ENCODE data around the gene PPP1R13B. TPM values are rescaled to one million over a fixed set of nuclear protein-coding genes. Genes with fewer than 3 reads are reported as not detected.

PPP1R13B gene
- total and polyA plus RNA-seq, 12 donors: 21.6 to 124 (median 75.5) TPM

- DNase-seq (no peak), ATAC-seq (no peak)
- no peak for TF ChIP-seq CTCF (IDR thresholded peaks at IDR 0.05)
- Histone ChIP-seq H3K4me3 (no peak overlapping the region), H3K27me3 (no peaks in the 10 kb centered on the region), H3K27ac (peak overlapping the region in 9 of 10 donors; percentile 65 to 87 (median 82)), H3K36me3 (no peaks in the 10 kb centered on the region), H3K4me1 (peaks cover 5 to 45% (median 20%) of the 10 kb centered on the region in 9 donors), H3K9me3 (no peaks in the 10 kb centered on the region)
- intact Hi-C loops (cut with DNase I): no loop called here
- WGBS, 2 donors: 93 to 94% methylated on average over 10 of the region's 10 CpGs
Observed at GRCh38 chr14:103867020-103867419, 19.6 kb upstream of the PPP1R13B start.

GRCh38 chr14:103863245-103863644 lies 15.9 kb upstream of the PPP1R13B start:
- Histone ChIP-seq H3K9me3 (no peaks in the 10 kb centered on the region), H3K36me3 (no peaks in the 10 kb centered on the region), H3K4me3 (no peak overlapping the region), H3K27me3 (no peaks in the 10 kb centered on the region), H3K27ac (peak overlapping the region in 4 of 10 donors; percentile 16 to 68 (median 40)), H3K4me1 (peaks cover 0 to 44% (median 11%) of the 10 kb centered on the region in 9 donors)
- no peak for TF ChIP-seq CTCF (IDR thresholded peaks at IDR 0.05)
- DNase-seq (no peak), ATAC-seq (no peak)
- WGBS, 2 donors: 81 to 87% methylated on average over 6 of the region's 6 CpGs
- intact Hi-C loops (cut with DNase I): no loop called here

GRCh38 chr14:103862393-103862782 lies 15.0 kb upstream of the PPP1R13B start:
- Histone ChIP-seq H3K27me3 (no peaks in the 10 kb centered on the region), H3K4me3 (no peak overlapping the region), H3K27ac (peak overlapping the region in 6 of 10 donors; percentile 8 to 76 (median 64)), H3K36me3 (no peaks in the 10 kb centered on the region), H3K9me3 (no peaks in the 10 kb centered on the region), H3K4me1 (peaks cover 0 to 37% (median 11%) of the 10 kb centered on the region in 9 donors)
- intact Hi-C loops (cut with DNase I): no loop called here
- WGBS, 2 donors: 88 to 90% methylated on average over 7 of the region's 7 CpGs
- no peak for TF ChIP-seq CTCF (IDR thresholded peaks at IDR 0.05)
- DNase-seq: no peak
- no peak for ATAC-seq

- H3K4me1 ChIP-seq: peaks cover 0 to 32% (median 11%) of the 10 kb centered on the region in 9 donors
- no peaks in the 10 kb centered on the region for H3K36me3 ChIP-seq
- peak overlapping the region in 9 of 10 donors; percentile 39 to 76 (median 61) for H3K27ac ChIP-seq
- ATAC-seq (peak; percentile 54 to 95 (median 76)), DNase-seq (peak in 1 of 2 donors; percentile 57)
- H3K27me3 ChIP-seq: no peaks in the 10 kb centered on the region
- intact Hi-C loops (cut with DNase I): no loop called here
- no peak for TF ChIP-seq CTCF (IDR thresholded peaks at IDR 0.05)
- H3K4me3 ChIP-seq: no peak overlapping the region
- 56 to 62% methylated on average over 14 of the region's 14 CpGs for WGBS, 2 donors
- H3K9me3 ChIP-seq: no peaks in the 10 kb centered on the region
Observed at GRCh38 chr14:103861413-103862392, 14.3 kb upstream of the PPP1R13B start.
